Endodermal cell (in vitro differentiated cells): Measurements from ENCODE around the gene C17orf107. TPM values are rescaled to one million over a fixed set of nuclear protein-coding genes. Genes with fewer than 3 reads are reported as not detected.
A peak's percentile ranks its signal among the peaks of the same experiment; 100 is the strongest.
"Not testable (repeated sequence)": the region's sequence is repeated elsewhere in the genome, so short reads cannot be mapped to it uniquely, and the experiment has no call there.

Experiments used
- DNase-seq: peaks from one replicate; pipeline ENCODE4 v3.0.0-alpha.2; 2017
- H3K27ac ChIP-seq: 2 replicates; pipeline ENCODE4 v1.5.1; 2013; ENCODE audit warnings: mild to moderate bottlenecking, low read depth, low read length, moderate library complexity
- H3K27me3 ChIP-seq: 2 replicates; pipeline ENCODE4 v1.6.1; 2013; ENCODE audit warnings: mild to moderate bottlenecking, low read length, moderate library complexity; ENCODE audit not compliant: insufficient read depth, control insufficient read depth, poor library complexity, severe bottlenecking
- H3K36me3 ChIP-seq: 2 replicates; pipeline ENCODE4 v1.7.0; 2013; ENCODE audit warnings: mild to moderate bottlenecking, low read length, moderate library complexity; ENCODE audit not compliant: control insufficient read depth, insufficient read depth
- H3K4me1 ChIP-seq: one replicate; pipeline ENCODE4 v1.7.0; 2013; ENCODE audit warnings: low read length; ENCODE audit not compliant: control insufficient read depth, insufficient read depth
- H3K4me3 ChIP-seq: 2 replicates; pipeline ENCODE4 v1.5.1; 2013; ENCODE audit warnings: mild to moderate bottlenecking, low read length, moderate library complexity
- H3K9ac ChIP-seq: 2 replicates; pipeline ENCODE4 v1.6.1; 2013; ENCODE audit warnings: mild to moderate bottlenecking, low read length, moderate library complexity; ENCODE audit not compliant: poor library complexity, severe bottlenecking; ENCODE audit errors: extremely low read depth
- H3K9me3 ChIP-seq: 2 replicates; pipeline ENCODE4 v1.6.1; 2013; ENCODE audit warnings: mild to moderate bottlenecking, low read length, moderate library complexity; ENCODE audit not compliant: control insufficient read depth
- H3K27ac Mint-ChIP-seq: 2 replicates; pipeline ENCODE4 v1.8.0; 2020; ENCODE audit warnings: mixed read lengths
- H3K27me3 Mint-ChIP-seq: 2 replicates; pipeline ENCODE4 v1.8.0; 2021; ENCODE audit warnings: mild to moderate bottlenecking, mixed read lengths; ENCODE audit not compliant: insufficient read depth
- H3K36me3 Mint-ChIP-seq: 2 replicates; pipeline ENCODE4 v1.8.0; 2020; ENCODE audit warnings: low read depth, mixed read lengths
- H3K4me1 Mint-ChIP-seq: 2 replicates; pipeline ENCODE4 v1.8.0; 2020; ENCODE audit warnings: mixed read lengths
- H3K4me3 Mint-ChIP-seq: 2 replicates; pipeline ENCODE4 v1.8.0; 2020; ENCODE audit warnings: mild to moderate bottlenecking, moderate library complexity, mixed read lengths
- H3K9me3 Mint-ChIP-seq: 2 replicates; pipeline ENCODE4 v1.8.0; 2020; ENCODE audit warnings: mild to moderate bottlenecking, mixed read lengths
- CTCF ChIP-seq: fragments of 200-600 bp; sonication (generic); conservative IDR thresholded peaks from 2 replicates; pipeline ENCODE4 v1.5.0; 2021; ENCODE audit warnings: antibody characterized with exemption, mild to moderate bottlenecking
- WGBS, 2 experiments: methylation state at CpG; one replicate each; pipeline versions ENCODE4 v1.1.5 to v1.1.7; 2013; ENCODE audit warnings: missing lambda C conversion rate in 2 of 2, mixed read lengths in 1 of 2; ENCODE audit not compliant: insufficient coverage in 1 of 2, insufficient read length in 1 of 2; 5-methylcytosine and 5-hydroxymethylcytosine counted together
- total RNA-seq, 2 donors: library from RNA; stranded (reverse); fragmentation: NEBNext Ultra II Directional in 1 of 2; extraction: Animal tissue kit (Norgen Biotek cat#: 25700) in 1 of 2; gene quantifications; 2 replicates in 1 of 2; 3 replicates in 1 of 2; pipeline ENCODE4 v1.2.1, GENCODE V29; 2021

Gene C17orf107
- total RNA-seq, 2 donors from 2014 or later = 0.82 to 4.8 TPM

- no peaks in the 10 kb centered on the region for H3K27me3 ChIP-seq
- H3K4me3 ChIP-seq = no peak overlapping the region
- H3K36me3 Mint-ChIP-seq = peaks cover 6% of the 10 kb centered on the region
- H3K9ac ChIP-seq = no peak overlapping the region
- 93 to 95% methylated on average over 28 to 48 of the region's 48 CpGs for WGBS, 2 experiments
- no peak overlapping the region for H3K4me3 Mint-ChIP-seq
- no peaks in the 10 kb centered on the region for H3K4me1 ChIP-seq
- no peaks in the 10 kb centered on the region for H3K36me3 ChIP-seq
- no peak for TF ChIP-seq CTCF
- H3K9me3 ChIP-seq = no peaks in the 10 kb centered on the region
- peak; percentile 51 for DNase-seq
- H3K27ac Mint-ChIP-seq = no peak overlapping the region
- H3K27me3 Mint-ChIP-seq = peaks cover 20% of the 10 kb centered on the region
- no peak overlapping the region for H3K27ac ChIP-seq
- no peaks in the 10 kb centered on the region for H3K9me3 Mint-ChIP-seq
- peaks cover 6% of the 10 kb centered on the region for H3K4me1 Mint-ChIP-seq
These were observed 2.5 kb downstream of the C17orf107 start for GRCh38 chr17:4901648-4902344.

GRCh38 chr17:4902540-4902939 lies 3.2 kb downstream of the C17orf107 start:
- WGBS, 2 experiments = 90 to 91% methylated on average over 3 to 8 of the region's 8 CpGs
- Mint-ChIP-seq H3K9me3 (no peaks in the 10 kb centered on the region), H3K27ac (no peak overlapping the region), H3K36me3 (no peaks in the 10 kb centered on the region), H3K27me3 (peaks cover 20% of the 10 kb centered on the region), H3K4me1 (peaks cover 6% of the 10 kb centered on the region), H3K4me3 (no peak overlapping the region)
- Histone ChIP-seq H3K27ac (no peak overlapping the region), H3K27me3 (no peaks in the 10 kb centered on the region), H3K9me3 (no peaks in the 10 kb centered on the region), H3K4me3 (no peak overlapping the region), H3K9ac (no peak overlapping the region), H3K36me3 (no peaks in the 10 kb centered on the region), H3K4me1 (no peaks in the 10 kb centered on the region)
- TF ChIP-seq CTCF = no peak
- no peak for DNase-seq

GRCh38 chr17:4903051-4903818 lies 3.9 kb downstream of the C17orf107 start, which contains the start of gene CHRNE:
CHRNE (minus strand) TSS chr17:4903098; CDS start chr17:4903063, 35 bp downstream.
- H3K27ac ChIP-seq = no peak within 1 kb of the TSS
- H3K9ac ChIP-seq = no peak within 1 kb of the TSS
- peaks cover 20% of the 10 kb centered on the region for H3K27me3 Mint-ChIP-seq
- no peaks in the 10 kb centered on the region for H3K27me3 ChIP-seq
- DNase-seq = peak; percentile 97
- 50 to 51% methylated on average over 9 to 10 of the region's 10 CpGs for WGBS, 2 experiments
- H3K9me3 Mint-ChIP-seq = no peaks in the 10 kb centered on the region
- H3K9me3 ChIP-seq = no peaks in the 10 kb centered on the region
- no peak within 1 kb of the TSS for H3K4me3 ChIP-seq
- no peak within 1 kb of the TSS for H3K4me3 Mint-ChIP-seq
- no peaks in the 10 kb centered on the region for H3K36me3 ChIP-seq
- H3K4me1 ChIP-seq = no peaks in the 10 kb centered on the region
- H3K4me1 Mint-ChIP-seq = peaks cover 6% of the 10 kb centered on the region
- TF ChIP-seq CTCF = peak; percentile 86
- no peaks in the 10 kb centered on the region for H3K36me3 Mint-ChIP-seq
- peak within 1 kb of the TSS; percentile 19 for H3K27ac Mint-ChIP-seq

- H3K27me3 ChIP-seq, H3K9ac ChIP-seq, H3K9me3 Mint-ChIP-seq, H3K27ac ChIP-seq, DNase-seq, H3K4me1 ChIP-seq, H3K9me3 ChIP-seq, H3K4me3 ChIP-seq, H3K4me3 Mint-ChIP-seq, H3K27ac Mint-ChIP-seq, H3K36me3 ChIP-seq, H3K36me3 Mint-ChIP-seq: not testable (repeated sequence)
- Mint-ChIP-seq H3K4me1 (peaks cover 14% of the 10 kb centered on the region), H3K27me3 (peaks cover 12% of the 10 kb centered on the region)
These were observed 7.3 kb downstream of the C17orf107 start for GRCh38 chr17:4906642-4907041.
